Erythroblast (primary cell): ENCODE data around the gene IGSF9B.

Experiments
- GATA1 ChIP-seq: IDR thresholded peaks from 2 replicates; pipeline ENCODE4 v1.6.1; 2011; ENCODE audit warnings: low read depth, mild to moderate bottlenecking, control low read depth, low read length, moderate library complexity
- POLR2A ChIP-seq: IDR thresholded peaks from 2 replicates; pipeline ENCODE4 v1.6.1; 2011; ENCODE audit warnings: mild to moderate bottlenecking, low read length

DNA sequence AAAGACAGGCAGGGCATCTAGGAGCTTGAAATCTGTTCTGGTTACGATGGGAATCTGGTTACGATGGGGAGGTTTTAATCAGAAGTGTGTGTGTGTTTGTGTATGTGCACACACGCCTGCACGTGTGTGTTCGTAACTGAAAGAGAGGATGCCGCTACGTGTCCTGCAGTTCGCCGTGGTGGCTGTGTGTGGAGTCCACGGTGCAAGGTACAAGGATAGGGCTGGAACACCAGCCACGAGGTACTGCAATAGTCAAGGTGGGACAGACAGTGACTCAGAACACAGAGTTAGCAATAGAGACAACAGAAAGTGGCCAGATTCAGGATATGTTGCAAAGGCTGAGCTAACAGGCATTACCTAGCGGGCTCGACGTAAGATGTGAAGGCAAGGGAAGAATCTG is 46.7 kb downstream of the IGSF9B start:
- TF ChIP-seq POLR2A (no peak), GATA1 (no peak)
